Measurements from ENCODE around the gene PHPT1. TPM values are rescaled to one million over a fixed set of nuclear protein-coding genes. Genes with fewer than 3 reads are reported as not detected.

The PHPT1 gene
- total and polyA plus RNA-seq, 2 of the 13 experiments (the other 11 are each of a cell fraction or from before 2014, with no cell fraction given) = 189 to 192 TPM

- TF ChIP-seq REST (IDR thresholded peaks at IDR 0.05; ENCODE audit: borderline replicate concordance in 1 of 2, low read depth in 1 of 2, low read length in 2 of 2) (no peak), FOXP1 (IDR thresholded peaks at IDR 0.05) (no peak), FOXP1 (CRISPR knock-in tag; IDR thresholded peaks at IDR 0.05) (no peak), GATAD1 (CRISPR knock-in tag; IDR thresholded peaks at IDR 0.05) (no peak; the same call in 1 of the 2 replicates), ZNF879 (CRISPR knock-in tag; IDR thresholded peaks at IDR 0.05) (peak; percentile 73), DPF2 (CRISPR knock-in tag; IDR thresholded peaks at IDR 0.05; ENCODE audit: borderline replicate concordance, low read depth) (no peak), ZEB1 (IDR thresholded peaks at IDR 0.05; ENCODE audit: insufficient replicate concordance, low read depth) (no peak), ZSCAN22 (CRISPR knock-in tag; IDR thresholded peaks at IDR 0.05) (0 out of 2 replicates have a peak, but pooled peaks have one; percentile 6), ERF (CRISPR knock-in tag; IDR thresholded peaks at IDR 0.05) (no peak), HOXD1 (CRISPR knock-in tag; IDR thresholded peaks at IDR 0.05) (0 out of 2 replicates have a peak, but pooled peaks have one; percentile 33), ZNF354B (CRISPR knock-in tag; IDR thresholded peaks at IDR 0.05) (no peak), NCOA1 (CRISPR knock-in tag; IDR thresholded peaks at IDR 0.05) (no peak), JUNB (CRISPR knock-in tag; IDR thresholded peaks at IDR 0.05; ENCODE audit: borderline replicate concordance) (no peak), FOSL1 (CRISPR knock-in tag; IDR thresholded peaks at IDR 0.05; ENCODE audit: borderline replicate concordance) (no peak), RBM39 (IDR thresholded peaks at IDR 0.05; ENCODE audit: low read depth, low read length, poor library complexity, severe bottlenecking) (no peak)
- TF ChIP-seq, protein P1, sequence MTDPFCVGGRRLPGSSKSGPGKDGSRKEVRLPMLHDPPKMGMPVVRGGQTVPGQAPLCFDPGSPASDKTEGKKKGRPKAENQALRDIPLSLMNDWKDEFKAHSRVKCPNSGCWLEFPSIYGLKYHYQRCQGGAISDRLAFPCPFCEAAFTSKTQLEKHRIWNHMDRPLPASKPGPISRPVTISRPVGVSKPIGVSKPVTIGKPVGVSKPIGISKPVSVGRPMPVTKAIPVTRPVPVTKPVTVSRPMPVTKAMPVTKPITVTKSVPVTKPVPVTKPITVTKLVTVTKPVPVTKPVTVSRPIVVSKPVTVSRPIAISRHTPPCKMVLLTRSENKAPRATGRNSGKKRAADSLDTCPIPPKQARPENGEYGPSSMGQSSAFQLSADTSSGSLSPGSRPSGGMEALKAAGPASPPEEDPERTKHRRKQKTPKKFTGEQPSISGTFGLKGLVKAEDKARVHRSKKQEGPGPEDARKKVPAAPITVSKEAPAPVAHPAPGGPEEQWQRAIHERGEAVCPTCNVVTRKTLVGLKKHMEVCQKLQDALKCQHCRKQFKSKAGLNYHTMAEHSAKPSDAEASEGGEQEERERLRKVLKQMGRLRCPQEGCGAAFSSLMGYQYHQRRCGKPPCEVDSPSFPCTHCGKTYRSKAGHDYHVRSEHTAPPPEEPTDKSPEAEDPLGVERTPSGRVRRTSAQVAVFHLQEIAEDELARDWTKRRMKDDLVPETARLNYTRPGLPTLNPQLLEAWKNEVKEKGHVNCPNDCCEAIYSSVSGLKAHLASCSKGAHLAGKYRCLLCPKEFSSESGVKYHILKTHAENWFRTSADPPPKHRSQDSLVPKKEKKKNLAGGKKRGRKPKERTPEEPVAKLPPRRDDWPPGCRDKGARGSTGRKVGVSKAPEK (CRISPR knock-in tag; IDR thresholded peaks at IDR 0.05; ENCODE audit: borderline replicate concordance) = peak; percentile 76; the same call in 1 of the 2 replicates
- TF ChIP-seq, protein P2, sequence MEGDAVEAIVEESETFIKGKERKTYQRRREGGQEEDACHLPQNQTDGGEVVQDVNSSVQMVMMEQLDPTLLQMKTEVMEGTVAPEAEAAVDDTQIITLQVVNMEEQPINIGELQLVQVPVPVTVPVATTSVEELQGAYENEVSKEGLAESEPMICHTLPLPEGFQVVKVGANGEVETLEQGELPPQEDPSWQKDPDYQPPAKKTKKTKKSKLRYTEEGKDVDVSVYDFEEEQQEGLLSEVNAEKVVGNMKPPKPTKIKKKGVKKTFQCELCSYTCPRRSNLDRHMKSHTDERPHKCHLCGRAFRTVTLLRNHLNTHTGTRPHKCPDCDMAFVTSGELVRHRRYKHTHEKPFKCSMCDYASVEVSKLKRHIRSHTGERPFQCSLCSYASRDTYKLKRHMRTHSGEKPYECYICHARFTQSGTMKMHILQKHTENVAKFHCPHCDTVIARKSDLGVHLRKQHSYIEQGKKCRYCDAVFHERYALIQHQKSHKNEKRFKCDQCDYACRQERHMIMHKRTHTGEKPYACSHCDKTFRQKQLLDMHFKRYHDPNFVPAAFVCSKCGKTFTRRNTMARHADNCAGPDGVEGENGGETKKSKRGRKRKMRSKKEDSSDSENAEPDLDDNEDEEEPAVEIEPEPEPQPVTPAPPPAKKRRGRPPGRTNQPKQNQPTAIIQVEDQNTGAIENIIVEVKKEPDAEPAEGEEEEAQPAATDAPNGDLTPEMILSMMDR (CRISPR knock-in tag; IDR thresholded peaks at IDR 0.05) = peak; percentile 18; the same call in 1 of the 2 replicates
- TF ChIP-seq, protein P3, sequence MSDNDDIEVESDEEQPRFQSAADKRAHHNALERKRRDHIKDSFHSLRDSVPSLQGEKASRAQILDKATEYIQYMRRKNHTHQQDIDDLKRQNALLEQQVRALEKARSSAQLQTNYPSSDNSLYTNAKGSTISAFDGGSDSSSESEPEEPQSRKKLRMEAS (IDR thresholded peaks at IDR 0.05) = no peak
- TF ChIP-seq, protein P4, sequence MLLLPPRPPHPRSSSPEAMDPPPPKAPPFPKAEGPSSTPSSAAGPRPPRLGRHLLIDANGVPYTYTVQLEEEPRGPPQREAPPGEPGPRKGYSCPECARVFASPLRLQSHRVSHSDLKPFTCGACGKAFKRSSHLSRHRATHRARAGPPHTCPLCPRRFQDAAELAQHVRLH (CRISPR knock-in tag; IDR thresholded peaks at IDR 0.05; ENCODE audit: borderline replicate concordance, low read depth) = no peak
- TF ChIP-seq, protein P5, sequence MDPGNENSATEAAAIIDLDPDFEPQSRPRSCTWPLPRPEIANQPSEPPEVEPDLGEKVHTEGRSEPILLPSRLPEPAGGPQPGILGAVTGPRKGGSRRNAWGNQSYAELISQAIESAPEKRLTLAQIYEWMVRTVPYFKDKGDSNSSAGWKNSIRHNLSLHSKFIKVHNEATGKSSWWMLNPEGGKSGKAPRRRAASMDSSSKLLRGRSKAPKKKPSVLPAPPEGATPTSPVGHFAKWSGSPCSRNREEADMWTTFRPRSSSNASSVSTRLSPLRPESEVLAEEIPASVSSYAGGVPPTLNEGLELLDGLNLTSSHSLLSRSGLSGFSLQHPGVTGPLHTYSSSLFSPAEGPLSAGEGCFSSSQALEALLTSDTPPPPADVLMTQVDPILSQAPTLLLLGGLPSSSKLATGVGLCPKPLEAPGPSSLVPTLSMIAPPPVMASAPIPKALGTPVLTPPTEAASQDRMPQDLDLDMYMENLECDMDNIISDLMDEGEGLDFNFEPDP (CRISPR knock-in tag; conservative IDR thresholded peaks at IDR 0.05) = no peak
These were observed 1.3 kb upstream of the PHPT1 start (continued) for GRCh38 chr9:136847826-136848392.

All from HepG2 (cell line).